ENCODE results near the gene GXYLT2. TPM values are rescaled to one million over a fixed set of nuclear protein-coding genes. Genes with fewer than 3 reads are reported as not detected.

Gene GXYLT2
- total RNA-seq, 2 experiments from 2014 or later, result not detected

DNA sequence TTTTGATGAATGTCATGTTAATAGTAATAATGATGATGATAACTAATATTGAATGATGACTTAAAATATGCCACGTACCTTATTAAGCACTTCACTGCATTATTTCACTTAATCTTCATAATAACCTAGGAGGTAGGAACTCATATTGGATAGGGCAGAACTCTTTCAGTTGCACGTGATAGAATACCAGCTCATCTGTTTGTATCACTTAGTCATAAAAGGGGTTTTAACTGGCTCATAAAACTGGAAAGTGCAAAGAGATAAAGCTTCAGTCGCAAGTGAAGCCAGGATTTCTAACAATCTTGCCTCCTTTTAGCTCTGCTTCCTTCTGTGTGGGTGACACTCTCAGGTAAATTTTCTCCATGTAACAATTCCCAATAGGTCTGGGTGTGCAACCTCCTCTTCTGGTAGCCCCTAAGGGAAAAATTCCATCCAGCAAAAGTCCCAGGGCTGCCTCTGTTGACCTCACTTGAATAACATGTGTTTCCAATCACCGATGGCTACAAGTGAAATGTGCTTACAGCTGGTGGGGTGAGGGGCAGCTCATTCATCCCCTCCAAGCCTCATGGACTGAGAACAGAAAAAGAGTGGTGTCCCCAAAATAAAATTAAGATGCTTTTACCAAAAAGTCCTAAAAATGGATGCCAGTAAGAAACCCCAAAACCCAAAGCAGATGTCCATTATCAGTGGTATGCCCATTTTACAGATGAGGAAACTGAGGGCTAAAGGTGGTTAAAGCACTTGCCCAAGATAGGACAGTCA is 9.3 kb downstream of the GXYLT2 start:
- intact Hi-C loops (cut with micrococcal nuclease), result no loop called here
- CTCF ChIA-PET, result interaction anchor here (1.2 kb wide), 1 partner anchor 193 kb away, joined by 3 read pairs; no protein-coding TSS in a partner anchor
- peaks cover 20% of the 10 kb centered on the region for H3K27me3 Mint-ChIP-seq (ENCODE audit: low read depth)

GRCh38 chr3:72897758-72898007 is 9.8 kb downstream of the GXYLT2 start:
- Mint-ChIP-seq H3K9me3 (no peaks in the 10 kb centered on the region), H3K4me1 (ENCODE audit: low read depth) (no peaks in the 10 kb centered on the region), H3K27ac (no peak overlapping the region), H3K27me3 (ENCODE audit: low read depth) (peaks cover 15% of the 10 kb centered on the region), H3K4me3 (no peak overlapping the region), H3K36me3 (ENCODE audit: low read depth) (no peaks in the 10 kb centered on the region)
- CTCF ChIA-PET, result interaction anchor here (1.2 kb wide), 1 partner anchor 193 kb away, joined by 3 read pairs; no protein-coding TSS in a partner anchor
- DNase-seq, result no peak
- intact Hi-C loops (cut with micrococcal nuclease), result no loop called here

More for the DNA sequence above, 9.3 kb downstream of the GXYLT2 start:
- Mint-ChIP-seq H3K9me3 (no peaks in the 10 kb centered on the region), H3K36me3 (ENCODE audit: low read depth) (no peaks in the 10 kb centered on the region), H3K27ac (no peak overlapping the region), H3K4me3 (no peak overlapping the region), H3K4me1 (ENCODE audit: low read depth) (no peaks in the 10 kb centered on the region)
- DNase-seq, result no peak

GRCh38 chr3:72899349-72899765 is 11.5 kb downstream of the GXYLT2 start:
- intact Hi-C loops (cut with micrococcal nuclease), result no loop called here
- H3K4me3 Mint-ChIP-seq, result no peak overlapping the region
- CTCF ChIA-PET, result interaction anchor here (0.6 kb wide), 1 partner anchor 11 kb away, joined by 4 read pairs; no protein-coding TSS in a partner anchor
- no peaks in the 10 kb centered on the region for H3K9me3 Mint-ChIP-seq
- DNase-seq, result no peak
- H3K27ac Mint-ChIP-seq, result no peak overlapping the region
- H3K27me3 Mint-ChIP-seq (ENCODE audit: low read depth), result peaks cover 7% of the 10 kb centered on the region
- H3K36me3 Mint-ChIP-seq (ENCODE audit: low read depth), result no peaks in the 10 kb centered on the region
- no peaks in the 10 kb centered on the region for H3K4me1 Mint-ChIP-seq (ENCODE audit: low read depth)

GRCh38 chr3:72900048-72900447 is 12.2 kb downstream of the GXYLT2 start:
- Mint-ChIP-seq H3K4me3 (no peak overlapping the region), H3K9me3 (no peaks in the 10 kb centered on the region), H3K36me3 (ENCODE audit: low read depth) (no peaks in the 10 kb centered on the region), H3K4me1 (ENCODE audit: low read depth) (no peaks in the 10 kb centered on the region), H3K27ac (no peak overlapping the region), H3K27me3 (ENCODE audit: low read depth) (peaks cover 6% of the 10 kb centered on the region)
- intact Hi-C loops (cut with micrococcal nuclease), result no loop called here
- CTCF ChIA-PET, result no interaction called here
- DNase-seq, result no peak

DNA sequence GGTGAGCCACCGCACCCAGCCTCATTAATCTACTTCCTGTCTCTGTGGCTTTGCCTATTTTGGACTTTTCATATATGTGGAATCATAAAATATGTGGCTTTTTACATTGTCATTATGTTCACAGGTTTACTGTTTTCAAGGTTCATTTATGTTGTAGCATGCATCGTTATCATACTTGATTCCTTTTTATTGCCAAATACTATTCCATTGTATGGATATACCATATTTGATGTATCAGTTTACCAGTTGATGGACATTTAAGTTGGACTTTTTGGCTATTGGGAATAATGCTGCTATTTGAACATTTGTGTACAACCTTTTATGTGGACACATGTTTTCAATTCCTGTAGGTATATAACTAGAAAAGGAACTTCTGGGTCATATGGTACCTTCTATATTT is 14.0 kb downstream of the GXYLT2 start:
- H3K4me3 Mint-ChIP-seq, result no peak overlapping the region
- H3K27ac Mint-ChIP-seq, result no peak overlapping the region
- CTCF ChIA-PET, result interaction anchor here (0.7 kb wide), 1 partner anchor 1146 kb away, joined by 4 read pairs; no protein-coding TSS in a partner anchor
- no peaks in the 10 kb centered on the region for H3K36me3 Mint-ChIP-seq (ENCODE audit: low read depth)
- H3K9me3 Mint-ChIP-seq, result no peaks in the 10 kb centered on the region
- no peaks in the 10 kb centered on the region for H3K4me1 Mint-ChIP-seq (ENCODE audit: low read depth)
- no peaks in the 10 kb centered on the region for H3K27me3 Mint-ChIP-seq (ENCODE audit: low read depth)
- intact Hi-C loops (cut with micrococcal nuclease), result no loop called here
- no peak for DNase-seq

DNA sequence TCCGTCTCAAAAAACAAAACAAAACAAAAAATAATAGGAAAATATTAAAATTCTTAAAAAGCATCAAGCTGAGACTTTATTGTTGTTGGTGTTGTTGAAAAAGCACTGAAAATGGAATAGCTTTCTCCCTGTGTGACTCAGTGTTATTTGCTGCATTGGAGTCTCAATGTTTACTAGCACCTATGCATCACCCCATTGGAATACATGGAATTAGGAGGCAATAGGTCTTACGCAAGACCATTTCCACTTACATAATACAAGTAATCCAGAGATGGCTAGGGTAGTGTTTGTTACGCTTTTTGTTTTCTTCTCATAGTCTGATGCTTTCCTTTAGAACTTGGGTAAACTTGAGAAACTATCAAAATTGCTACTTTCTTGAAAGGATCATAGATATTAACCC is 15.2 kb downstream of the GXYLT2 start:
- CTCF ChIA-PET, result no interaction called here
- H3K9me3 Mint-ChIP-seq, result no peaks in the 10 kb centered on the region
- H3K4me1 Mint-ChIP-seq (ENCODE audit: low read depth), result no peaks in the 10 kb centered on the region
- intact Hi-C loops (cut with micrococcal nuclease), result no loop called here
- no peaks in the 10 kb centered on the region for H3K36me3 Mint-ChIP-seq (ENCODE audit: low read depth)
- H3K27ac Mint-ChIP-seq, result no peak overlapping the region
- H3K4me3 Mint-ChIP-seq, result no peak overlapping the region
- DNase-seq, result no peak
- H3K27me3 Mint-ChIP-seq (ENCODE audit: low read depth), result no peaks in the 10 kb centered on the region

GRCh38 chr3:72904163-72904562 is 16.3 kb downstream of the GXYLT2 start:
- Mint-ChIP-seq H3K9me3 (no peaks in the 10 kb centered on the region), H3K4me3 (no peak overlapping the region), H3K27me3 (ENCODE audit: low read depth) (no peaks in the 10 kb centered on the region), H3K27ac (no peak overlapping the region), H3K36me3 (ENCODE audit: low read depth) (no peaks in the 10 kb centered on the region), H3K4me1 (ENCODE audit: low read depth) (no peaks in the 10 kb centered on the region)
- CTCF ChIA-PET, result no interaction called here
- no peak for DNase-seq
- intact Hi-C loops (cut with micrococcal nuclease), result no loop called here

DNA sequence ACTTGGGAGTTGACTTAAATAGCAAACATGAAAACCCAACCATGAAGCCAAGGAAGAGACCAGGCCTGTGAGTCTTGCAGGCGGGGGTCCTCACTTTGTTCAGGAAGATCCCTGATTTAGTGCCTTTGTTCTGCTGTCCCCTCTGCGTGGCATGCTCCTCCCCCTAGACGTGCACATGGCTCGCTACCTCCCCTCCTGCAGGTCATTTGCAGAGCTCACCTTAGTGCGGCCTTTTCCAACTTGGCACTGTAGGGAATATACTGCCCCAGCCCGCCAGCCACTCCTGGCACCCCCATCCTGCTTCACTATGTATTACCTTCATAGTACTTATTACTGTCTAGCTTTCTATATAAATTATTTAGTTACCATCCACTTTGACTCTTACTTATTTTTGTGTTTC is 18.3 kb downstream of the GXYLT2 start:
- CTCF ChIA-PET, result interaction anchor here (1.0 to 1.4 kb wide), 3 partner anchors 13 to 1177 kb away, joined by 4 to 5 read pairs (median 4); no protein-coding TSS in a partner anchor
- Mint-ChIP-seq H3K9me3 (no peaks in the 10 kb centered on the region), H3K27me3 (ENCODE audit: low read depth) (no peaks in the 10 kb centered on the region), H3K4me1 (ENCODE audit: low read depth) (no peaks in the 10 kb centered on the region), H3K4me3 (no peak overlapping the region), H3K36me3 (ENCODE audit: low read depth) (no peaks in the 10 kb centered on the region), H3K27ac (no peak overlapping the region)
- intact Hi-C loops (cut with micrococcal nuclease), result no loop called here
- no peak for DNase-seq

DNA sequence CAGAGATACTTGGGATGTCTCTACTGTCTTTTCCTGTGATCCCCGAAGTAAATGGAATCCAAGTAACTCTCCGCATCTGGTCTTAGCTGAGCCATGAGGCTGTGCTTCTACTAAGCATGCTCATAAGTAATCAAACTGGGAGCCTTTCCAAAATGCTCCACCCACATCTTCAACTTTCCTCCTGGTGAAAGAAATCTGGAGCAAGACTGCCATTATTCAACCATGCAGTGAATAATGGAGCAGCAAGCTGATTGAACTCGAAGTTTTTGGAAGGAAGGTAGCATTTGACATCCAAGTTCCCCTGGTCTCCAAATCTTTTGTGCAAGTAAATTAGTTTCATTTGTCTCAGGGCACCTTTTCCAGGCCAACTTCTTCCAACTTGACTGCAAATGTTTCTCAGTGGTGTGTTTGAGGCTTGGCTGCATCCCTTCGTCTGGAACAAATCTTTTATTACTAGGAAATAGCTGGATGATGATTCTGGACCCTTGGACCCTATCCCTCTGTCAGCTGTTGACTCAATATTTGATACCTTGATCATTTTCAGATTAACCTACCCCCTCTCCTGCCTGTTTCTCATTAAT is 19.4 kb downstream of the GXYLT2 start:
- no peaks in the 10 kb centered on the region for H3K4me1 Mint-ChIP-seq (ENCODE audit: low read depth)
- no peaks in the 10 kb centered on the region for H3K9me3 Mint-ChIP-seq
- intact Hi-C loops (cut with micrococcal nuclease), result no loop called here
- no peak overlapping the region for H3K27ac Mint-ChIP-seq
- no peaks in the 10 kb centered on the region for H3K27me3 Mint-ChIP-seq (ENCODE audit: low read depth)
- DNase-seq, result no peak
- no peak overlapping the region for H3K4me3 Mint-ChIP-seq
- no peaks in the 10 kb centered on the region for H3K36me3 Mint-ChIP-seq (ENCODE audit: low read depth)
- CTCF ChIA-PET, result no interaction called here

GRCh38 chr3:72907731-72908620 is 20.1 kb downstream of the GXYLT2 start:
- H3K27ac Mint-ChIP-seq, result no peak overlapping the region
- no peaks in the 10 kb centered on the region for H3K4me1 Mint-ChIP-seq (ENCODE audit: low read depth)
- intact Hi-C loops (cut with micrococcal nuclease), result no loop called here
- no peaks in the 10 kb centered on the region for H3K36me3 Mint-ChIP-seq (ENCODE audit: low read depth)
- no peaks in the 10 kb centered on the region for H3K9me3 Mint-ChIP-seq
- CTCF ChIA-PET, result no interaction called here
- H3K4me3 Mint-ChIP-seq, result no peak overlapping the region
- DNase-seq, result no peak
- H3K27me3 Mint-ChIP-seq (ENCODE audit: low read depth), result no peaks in the 10 kb centered on the region

- no peak overlapping the region for H3K4me3 Mint-ChIP-seq
- CTCF ChIA-PET, result no interaction called here
- no peaks in the 10 kb centered on the region for H3K4me1 Mint-ChIP-seq (ENCODE audit: low read depth)
- H3K9me3 Mint-ChIP-seq, result no peaks in the 10 kb centered on the region
- no peak overlapping the region for H3K27ac Mint-ChIP-seq
- DNase-seq, result no peak
- H3K27me3 Mint-ChIP-seq (ENCODE audit: low read depth), result no peaks in the 10 kb centered on the region
- H3K36me3 Mint-ChIP-seq (ENCODE audit: low read depth), result no peaks in the 10 kb centered on the region
- intact Hi-C loops (cut with micrococcal nuclease), result no loop called here
These were observed 21.7 kb downstream of the GXYLT2 start for GRCh38 chr3:72909591-72909990.

- CTCF ChIA-PET, result no interaction called here
- intact Hi-C loops (cut with micrococcal nuclease), result no loop called here
These were observed 24.7 kb downstream of the GXYLT2 start for GRCh38 chr3:72912532-72912931.

More at GRCh38 chr3:72912532-72912931, 24.7 kb downstream of the GXYLT2 start:
- Mint-ChIP-seq H3K4me3 (no peak overlapping the region), H3K36me3 (ENCODE audit: low read depth) (no peaks in the 10 kb centered on the region), H3K27ac (no peak overlapping the region), H3K4me1 (ENCODE audit: low read depth) (no peaks in the 10 kb centered on the region), H3K27me3 (ENCODE audit: low read depth) (peaks cover 3% of the 10 kb centered on the region), H3K9me3 (no peaks in the 10 kb centered on the region)
- no peak for DNase-seq

Measured in activated naive CD4-positive, alpha-beta T cell treated with anti-CD3 and anti-CD28 coated beads for 36 hours (primary cell).